Measurements from ENCODE around the gene FOXC2.
"Not testable (repeated sequence)": the region's sequence is repeated elsewhere in the genome, so short reads cannot be mapped to it uniquely, and the experiment has no call there.

FOXC2 gene

GRCh38 chr16:86585821-86586611 is 19.4 kb downstream of the FOXC2 start:
- H3K4me3 ChIP-seq (ENCODE audit: control insufficient read depth, low read depth, low read length), result no peak overlapping the region
- TF ChIP-seq CTCF (conservative IDR thresholded peaks at IDR 0.05; ENCODE audit: control insufficient read depth, insufficient read depth, low read depth, low read length), result no peak
- DNase-seq (ENCODE audit: low read depth), result peak; percentile 88

DNA sequence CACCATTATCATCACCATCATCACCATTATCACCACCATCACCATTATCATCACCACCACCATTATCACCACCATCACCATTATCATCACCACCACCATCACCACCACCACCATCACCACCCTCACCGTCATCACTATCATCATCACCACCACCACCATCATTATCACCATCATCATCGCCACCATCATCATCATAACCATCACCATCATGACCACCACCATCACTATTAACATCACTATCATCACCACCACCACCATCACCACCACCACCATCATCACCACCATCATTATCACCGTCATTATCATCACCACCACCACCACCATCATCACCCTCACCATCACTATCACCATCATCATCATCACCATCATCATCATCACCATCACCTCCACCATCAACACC is 20.9 kb downstream of the FOXC2 start:
- no peak for TF ChIP-seq CTCF (conservative IDR thresholded peaks at IDR 0.05; ENCODE audit: control insufficient read depth, insufficient read depth, low read depth, low read length)
- no peak for DNase-seq (ENCODE audit: low read depth)
- no peak overlapping the region for H3K4me3 ChIP-seq (ENCODE audit: control insufficient read depth, low read depth, low read length)

DNA sequence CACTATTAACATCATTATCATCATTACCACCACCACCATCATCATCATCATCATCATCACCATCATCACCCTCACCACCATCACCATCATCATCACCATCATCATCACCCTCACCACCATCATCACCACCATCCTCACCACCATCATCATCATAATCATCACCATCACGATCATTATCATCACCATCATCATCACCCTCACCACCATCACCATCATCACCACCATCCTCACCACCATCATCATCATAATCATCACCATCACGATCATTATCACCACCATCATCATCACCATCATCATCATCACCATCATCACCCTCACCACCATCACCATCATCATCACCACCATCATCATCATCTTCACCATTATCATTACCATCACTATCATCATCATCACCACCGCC is 21.3 kb downstream of the FOXC2 start:
- not testable (repeated sequence) for H3K4me3 ChIP-seq (ENCODE audit: control insufficient read depth, low read depth, low read length); DNase-seq (ENCODE audit: low read depth)

- peak; percentile 91 for DNase-seq (ENCODE audit: low read depth)
- H3K4me3 ChIP-seq (ENCODE audit: control insufficient read depth, low read depth, low read length), result no peak overlapping the region
- TF ChIP-seq CTCF (conservative IDR thresholded peaks at IDR 0.05; ENCODE audit: control insufficient read depth, insufficient read depth, low read depth, low read length), result no peak
Observed at GRCh38 chr16:86590501-86591144, 24.0 kb downstream of the FOXC2 start.

GRCh38 chr16:86591270-86591669 is 24.6 kb downstream of the FOXC2 start:
- DNase-seq (ENCODE audit: low read depth), result no peak
- H3K4me3 ChIP-seq (ENCODE audit: control insufficient read depth, low read depth, low read length), result no peak overlapping the region

DNA sequence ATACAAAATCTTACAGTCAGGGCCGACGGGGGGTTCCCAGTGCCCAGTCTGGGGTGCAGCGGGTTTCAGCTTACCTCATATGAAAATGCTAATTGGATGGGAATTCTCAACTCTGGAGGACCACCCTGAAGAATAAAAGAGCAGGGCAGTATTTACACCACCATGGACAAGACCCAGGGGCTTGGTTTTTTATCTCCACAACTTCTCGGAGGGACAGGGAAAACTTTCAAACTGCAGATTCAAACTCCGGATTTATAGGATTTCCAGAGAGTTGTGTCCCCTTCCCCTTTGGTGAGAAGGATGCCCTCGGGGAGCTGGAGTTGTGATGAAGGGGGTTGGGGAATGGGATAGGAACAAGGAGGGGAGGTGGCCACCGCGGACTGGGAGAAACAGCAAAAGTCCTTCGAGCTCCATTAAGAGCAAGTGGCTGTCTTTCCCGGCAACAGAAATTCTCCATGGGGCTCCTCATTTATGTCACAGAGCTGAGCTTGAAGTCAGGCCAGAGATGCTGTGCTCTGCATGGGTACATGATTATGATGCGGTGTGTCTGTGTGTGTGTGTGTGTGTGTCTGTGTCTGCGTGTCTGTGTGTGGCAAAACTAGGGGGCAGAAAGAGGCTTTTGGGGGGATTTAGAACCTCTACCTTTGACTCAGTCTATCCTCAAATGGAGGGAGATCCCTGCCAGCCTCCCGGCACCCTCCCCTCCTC is 27.4 kb downstream of the FOXC2 start:
- no peak overlapping the region for H3K4me3 ChIP-seq (ENCODE audit: control insufficient read depth, low read depth, low read length)
- no peak for TF ChIP-seq CTCF (conservative IDR thresholded peaks at IDR 0.05; ENCODE audit: control insufficient read depth, insufficient read depth, low read depth, low read length)
- DNase-seq (ENCODE audit: low read depth), result no peak

More at GRCh38 chr16:86591270-86591669, 24.6 kb downstream of the FOXC2 start:
- TF ChIP-seq CTCF (conservative IDR thresholded peaks at IDR 0.05; ENCODE audit: control insufficient read depth, insufficient read depth, low read depth, low read length), result no peak

GRCh38 chr16:86594721-86595120 is 28.1 kb downstream of the FOXC2 start:
- H3K4me3 ChIP-seq (ENCODE audit: control insufficient read depth, low read depth, low read length), result no peak overlapping the region
- DNase-seq (ENCODE audit: low read depth), result no peak
- no peak for TF ChIP-seq CTCF (conservative IDR thresholded peaks at IDR 0.05; ENCODE audit: control insufficient read depth, insufficient read depth, low read depth, low read length)

All from fibroblast of mammary gland (primary cell).